Hepatocyte (in vitro differentiated cells): ENCODE measurements around the gene OSBPL10. TPM values are rescaled to one million over a fixed set of nuclear protein-coding genes. Genes with fewer than 3 reads are reported as not detected.

Experiments used
- DNase-seq: peaks from one replicate; pipeline ENCODE4 v3.0.0-alpha.2; 2016; ENCODE audit warnings: low spot score
- H2AFZ ChIP-seq: fragments of 200-600 bp; sonication (generic); 2 replicates; pipeline ENCODE4 v1.6.0; 2016; ENCODE audit warnings: antibody characterized with exemption, mild to moderate bottlenecking
- H3K27ac ChIP-seq: fragments of 200-600 bp; sonication (generic); 2 replicates; pipeline ENCODE4 v1.5.1; 2016; ENCODE audit warnings: mild to moderate bottlenecking
- H3K27me3 ChIP-seq: fragments of 200-600 bp; sonication (generic); 2 replicates; pipeline ENCODE4 v1.6.1; 2016
- H3K36me3 ChIP-seq: fragments of 200-600 bp; sonication (generic); replicated peaks from 2 replicates; pipeline ENCODE4 v1.5.1; 2016; ENCODE audit warnings: low read depth; ENCODE audit not compliant: insufficient read depth
- H3K4me1 ChIP-seq: fragments of 200-600 bp; sonication (generic); 2 replicates; pipeline ENCODE4 v1.5.1; 2016; ENCODE audit warnings: mild to moderate bottlenecking, moderate library complexity; ENCODE audit not compliant: insufficient read depth
- H3K4me2 ChIP-seq: fragments of 200-600 bp; sonication (generic); 2 replicates; pipeline ENCODE4 v1.6.0; 2016
- H3K4me3 ChIP-seq: fragments of 200-600 bp; sonication (generic); 2 replicates; pipeline ENCODE4 v1.5.1; 2016; ENCODE audit warnings: mild to moderate bottlenecking
- H3K79me2 ChIP-seq: fragments of 200-600 bp; sonication (generic); 2 replicates; pipeline ENCODE4 v1.6.0; 2017; ENCODE audit warnings: mild to moderate bottlenecking
- H3K9me2 ChIP-seq: fragments of 200-600 bp; sonication (generic); replicated peaks from 2 replicates; pipeline ENCODE4 v1.6.0; 2017; ENCODE audit warnings: mild to moderate bottlenecking; ENCODE audit not compliant: insufficient read depth
- H3K9me3 ChIP-seq: fragments of 200-600 bp; sonication (generic); 2 replicates; pipeline ENCODE4 v1.5.1; 2016; ENCODE audit warnings: low read depth, mild to moderate bottlenecking
- H4K20me1 ChIP-seq: fragments of 200-600 bp; sonication (generic); 2 replicates; pipeline ENCODE4 v1.6.0; 2016; ENCODE audit warnings: mild to moderate bottlenecking; ENCODE audit not compliant: insufficient read depth, poor library complexity, severe bottlenecking
- CTCF ChIP-seq: fragments of 200-600 bp; sonication (generic); IDR thresholded peaks from 2 replicates; pipeline ENCODE4 v1.5.1; 2016; ENCODE audit warnings: antibody characterized with exemption, mild to moderate bottlenecking; ENCODE audit not compliant: poor library complexity
- EZH2 ChIP-seq: fragments of 200-600 bp; sonication (generic); IDR thresholded peaks from 2 replicates; pipeline ENCODE4 v1.6.1; 2016; ENCODE audit warnings: antibody characterized with exemption, mild to moderate bottlenecking, borderline replicate concordance
- EZH2phosphoT487 ChIP-seq: fragments of 200-600 bp; sonication (generic); IDR thresholded peaks from one replicate; pipeline ENCODE4 v1.6.1; 2018; ENCODE audit warnings: antibody characterized with exemption, mild to moderate bottlenecking, low read depth, moderate library complexity; ENCODE audit not compliant: unreplicated experiment, severe bottlenecking
- WGBS: methylation state at CpG from one replicate; pipeline ENCODE4 v1.1.6; 2016; ENCODE audit warnings: low lambda C conversion rate; ENCODE audit errors: missing lambda C conversion rate; 5-methylcytosine and 5-hydroxymethylcytosine counted together
- polyA plus RNA-seq: library from polyadenylated mRNA; unstranded; fragments of >200 nt; fragmentation: Nextera tagmentation; extraction: Ambion mirVana; gene quantifications from 2 replicates; pipeline ENCODE4 v1.2.1, GENCODE V29; 2016
- total RNA-seq: library from RNA; depleted of rRNA; stranded (reverse); fragments of >200 nt; gene quantifications from 2 replicates; pipeline ENCODE4 v1.2.3, GENCODE V29; 2014

Gene OSBPL10
- total and polyA plus RNA-seq, 2 experiments from 2014 or later = 18.2 to 32.8 TPM

- WGBS = 94% methylated on average over 7 of the region's 7 CpGs
- no peak overlapping the region for H3K27ac ChIP-seq
Observed at GRCh38 chr3:31755926-31756658, 225.0 kb downstream of the OSBPL10 start.

GRCh38 chr3:31754575-31755278 is 226.3 kb downstream of the OSBPL10 start:
- H3K27ac ChIP-seq = no peak overlapping the region
- H4K20me1 ChIP-seq = no peaks in the 10 kb centered on the region
- no peaks in the 10 kb centered on the region for H3K36me3 ChIP-seq
- no peaks in the 10 kb centered on the region for H3K4me1 ChIP-seq
- DNase-seq = no peak
- H2AFZ ChIP-seq = no peak overlapping the region
- 70% methylated on average over 6 of the region's 6 CpGs for WGBS
- TF ChIP-seq EZH2 = no peak
- no peak for TF ChIP-seq EZH2phosphoT487
- no peaks in the 10 kb centered on the region for H3K9me2 ChIP-seq
- H3K4me2 ChIP-seq = no peak overlapping the region
- H3K27me3 ChIP-seq = no peaks in the 10 kb centered on the region
- no peak overlapping the region for H3K4me3 ChIP-seq
- H3K79me2 ChIP-seq = peaks cover 11% of the 10 kb centered on the region
- H3K9me3 ChIP-seq = no peaks in the 10 kb centered on the region

More at GRCh38 chr3:31755926-31756658, 225.0 kb downstream of the OSBPL10 start:
- Histone ChIP-seq H4K20me1 (no peaks in the 10 kb centered on the region), H3K27me3 (no peaks in the 10 kb centered on the region), H3K36me3 (no peaks in the 10 kb centered on the region), H3K4me3 (no peak overlapping the region), H3K79me2 (peaks cover 7% of the 10 kb centered on the region), H3K9me3 (no peaks in the 10 kb centered on the region), H2AFZ (no peak overlapping the region), H3K9me2 (no peaks in the 10 kb centered on the region), H3K4me2 (no peak overlapping the region), H3K4me1 (peaks cover 3% of the 10 kb centered on the region)
- TF ChIP-seq EZH2 (no peak), EZH2phosphoT487 (no peak), CTCF (no peak)
- DNase-seq = no peak

- Histone ChIP-seq H2AFZ (no peak overlapping the region), H3K9me2 (no peaks in the 10 kb centered on the region), H3K4me2 (peak overlapping the region; percentile 8), H3K4me1 (peaks cover 5% of the 10 kb centered on the region), H3K36me3 (no peaks in the 10 kb centered on the region), H3K4me3 (no peak overlapping the region), H4K20me1 (no peaks in the 10 kb centered on the region), H3K27ac (no peak overlapping the region), H3K27me3 (no peaks in the 10 kb centered on the region), H3K9me3 (no peaks in the 10 kb centered on the region), H3K79me2 (peaks cover 11% of the 10 kb centered on the region)
- no peak for DNase-seq
- WGBS = 92% methylated on average over 7 of the region's 7 CpGs
- TF ChIP-seq EZH2phosphoT487 = no peak
- TF ChIP-seq EZH2 = no peak
- TF ChIP-seq CTCF = no peak
Observed at GRCh38 chr3:31753050-31753425, 228.0 kb downstream of the OSBPL10 start.

- Histone ChIP-seq H4K20me1 (no peaks in the 10 kb centered on the region), H3K27me3 (no peaks in the 10 kb centered on the region), H3K36me3 (no peaks in the 10 kb centered on the region), H3K4me3 (no peak overlapping the region), H3K9me3 (no peaks in the 10 kb centered on the region), H3K9me2 (no peaks in the 10 kb centered on the region), H3K27ac (no peak overlapping the region), H3K4me1 (peaks cover 8% of the 10 kb centered on the region), H3K4me2 (peak overlapping the region; percentile 8), H2AFZ (no peak overlapping the region), H3K79me2 (peaks cover 11% of the 10 kb centered on the region)
- DNase-seq = no peak
- 48% methylated on average over 7 of the region's 7 CpGs for WGBS
- no peak for TF ChIP-seq EZH2
- no peak for TF ChIP-seq EZH2phosphoT487
- no peak for TF ChIP-seq CTCF
Observed at GRCh38 chr3:31752305-31753049, 228.6 kb downstream of the OSBPL10 start.
